Measurements from ENCODE around the gene LPP.

LPP gene

DNA sequence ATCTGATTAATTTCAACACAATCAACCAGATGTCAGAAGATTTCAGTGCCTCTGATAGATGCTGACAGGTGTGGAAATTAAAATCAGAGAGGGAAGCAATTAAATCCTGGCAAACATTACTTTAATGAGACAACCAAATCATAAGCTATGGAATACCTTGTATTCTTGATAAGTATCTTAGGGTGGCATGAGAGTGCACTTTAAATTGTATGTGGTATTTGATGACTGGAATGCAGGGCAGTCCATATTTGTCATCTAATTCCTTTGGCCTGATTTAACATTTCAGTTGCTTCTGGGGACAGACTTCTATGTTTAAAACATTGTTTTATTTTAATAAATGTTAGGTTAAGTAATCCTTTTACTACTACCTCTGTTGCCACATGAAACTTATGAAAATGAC is 184.1 kb downstream of the LPP start:
- DNase-seq (ENCODE audit: extremely low spot score), result no peak
- TF ChIP-seq, protein P1, sequence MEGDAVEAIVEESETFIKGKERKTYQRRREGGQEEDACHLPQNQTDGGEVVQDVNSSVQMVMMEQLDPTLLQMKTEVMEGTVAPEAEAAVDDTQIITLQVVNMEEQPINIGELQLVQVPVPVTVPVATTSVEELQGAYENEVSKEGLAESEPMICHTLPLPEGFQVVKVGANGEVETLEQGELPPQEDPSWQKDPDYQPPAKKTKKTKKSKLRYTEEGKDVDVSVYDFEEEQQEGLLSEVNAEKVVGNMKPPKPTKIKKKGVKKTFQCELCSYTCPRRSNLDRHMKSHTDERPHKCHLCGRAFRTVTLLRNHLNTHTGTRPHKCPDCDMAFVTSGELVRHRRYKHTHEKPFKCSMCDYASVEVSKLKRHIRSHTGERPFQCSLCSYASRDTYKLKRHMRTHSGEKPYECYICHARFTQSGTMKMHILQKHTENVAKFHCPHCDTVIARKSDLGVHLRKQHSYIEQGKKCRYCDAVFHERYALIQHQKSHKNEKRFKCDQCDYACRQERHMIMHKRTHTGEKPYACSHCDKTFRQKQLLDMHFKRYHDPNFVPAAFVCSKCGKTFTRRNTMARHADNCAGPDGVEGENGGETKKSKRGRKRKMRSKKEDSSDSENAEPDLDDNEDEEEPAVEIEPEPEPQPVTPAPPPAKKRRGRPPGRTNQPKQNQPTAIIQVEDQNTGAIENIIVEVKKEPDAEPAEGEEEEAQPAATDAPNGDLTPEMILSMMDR (IDR thresholded peaks at IDR 0.05; ENCODE audit: control extremely low read depth, extremely low read depth, low read depth, missing control alignments), result no peak
- CTCF ChIA-PET, result no interaction called here
- POLR2A ChIA-PET, result no interaction called here

DNA sequence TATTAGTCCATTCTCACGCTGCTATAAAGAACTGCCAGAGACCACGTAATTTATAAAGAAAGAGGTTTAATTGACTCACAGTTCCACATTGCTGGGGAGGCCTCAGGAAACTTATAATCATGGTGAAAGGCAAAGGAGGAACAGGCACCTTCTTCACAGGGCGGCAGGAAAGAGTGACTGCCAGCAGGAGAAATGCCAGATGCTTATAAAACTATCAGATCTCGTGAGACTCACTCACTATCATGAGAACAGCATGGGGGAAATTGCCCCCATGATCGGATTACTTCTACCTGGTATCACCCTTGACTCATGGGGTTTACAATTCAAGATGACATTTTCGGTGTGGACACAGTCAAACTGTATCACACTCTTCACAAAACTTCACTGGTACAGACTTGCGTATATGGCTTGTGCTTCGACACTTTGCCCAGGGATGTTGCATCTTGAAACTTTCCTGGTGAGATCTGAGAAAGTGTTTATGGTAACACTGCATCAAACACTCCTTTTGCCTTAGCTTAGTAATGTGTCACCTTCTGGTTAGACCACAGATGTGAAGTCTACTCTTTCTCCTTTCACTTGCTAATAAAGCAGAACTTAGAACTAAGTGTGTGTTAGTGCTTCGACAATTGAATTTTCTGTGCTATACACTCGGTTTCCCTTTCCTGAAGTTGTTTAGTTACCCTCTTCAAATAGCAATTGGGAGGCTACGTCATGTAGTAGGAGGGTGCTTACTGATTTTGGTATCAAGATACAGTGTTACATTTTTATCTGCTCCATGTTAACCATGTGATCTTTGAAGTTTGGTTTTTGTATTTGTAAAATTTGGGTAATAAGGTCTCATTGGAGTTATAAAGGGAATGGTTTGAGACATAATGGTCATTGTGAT is 185.7 kb downstream of the LPP start:
- POLR2A ChIA-PET, result no interaction called here
- CTCF ChIA-PET, result interaction anchor here (1.4 kb wide), 1 partner anchor 601 kb away, joined by 3 read pairs; no protein-coding TSS in a partner anchor

DNA sequence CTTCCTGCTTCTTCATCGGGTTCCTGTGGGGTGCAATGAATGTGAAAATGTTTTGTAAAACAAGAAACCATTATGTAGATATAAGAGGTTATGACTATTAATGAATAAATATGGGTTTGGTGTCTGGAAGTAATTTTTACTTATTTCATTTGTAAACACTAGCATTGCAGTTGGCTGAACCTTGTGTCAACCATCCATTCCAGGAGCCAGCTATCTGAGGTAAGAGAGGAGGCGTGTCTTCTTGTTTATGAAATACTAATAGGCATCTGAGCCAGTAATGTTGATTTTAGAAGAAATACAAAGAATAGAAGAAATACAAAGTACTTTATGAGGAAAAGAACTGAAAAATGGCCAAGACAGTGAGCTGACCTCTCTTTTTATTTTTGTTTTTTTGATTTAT is 187.5 kb downstream of the LPP start:
- ChIA-PET CTCF (interaction anchor here (1.5 kb wide), 1 partner anchor 27 kb away, joined by 3 read pairs; no protein-coding TSS in a partner anchor), POLR2A (no interaction called here)
- no peak for DNase-seq (ENCODE audit: extremely low spot score)
- TF ChIP-seq, protein P1 (IDR thresholded peaks at IDR 0.05; ENCODE audit: control extremely low read depth, extremely low read depth, low read depth, missing control alignments), result no peak

More for the DNA sequence above, 185.7 kb downstream of the LPP start:
- no peak for DNase-seq (ENCODE audit: extremely low spot score)
- TF ChIP-seq, protein P1 (IDR thresholded peaks at IDR 0.05; ENCODE audit: control extremely low read depth, extremely low read depth, low read depth, missing control alignments), result no peak

DNA sequence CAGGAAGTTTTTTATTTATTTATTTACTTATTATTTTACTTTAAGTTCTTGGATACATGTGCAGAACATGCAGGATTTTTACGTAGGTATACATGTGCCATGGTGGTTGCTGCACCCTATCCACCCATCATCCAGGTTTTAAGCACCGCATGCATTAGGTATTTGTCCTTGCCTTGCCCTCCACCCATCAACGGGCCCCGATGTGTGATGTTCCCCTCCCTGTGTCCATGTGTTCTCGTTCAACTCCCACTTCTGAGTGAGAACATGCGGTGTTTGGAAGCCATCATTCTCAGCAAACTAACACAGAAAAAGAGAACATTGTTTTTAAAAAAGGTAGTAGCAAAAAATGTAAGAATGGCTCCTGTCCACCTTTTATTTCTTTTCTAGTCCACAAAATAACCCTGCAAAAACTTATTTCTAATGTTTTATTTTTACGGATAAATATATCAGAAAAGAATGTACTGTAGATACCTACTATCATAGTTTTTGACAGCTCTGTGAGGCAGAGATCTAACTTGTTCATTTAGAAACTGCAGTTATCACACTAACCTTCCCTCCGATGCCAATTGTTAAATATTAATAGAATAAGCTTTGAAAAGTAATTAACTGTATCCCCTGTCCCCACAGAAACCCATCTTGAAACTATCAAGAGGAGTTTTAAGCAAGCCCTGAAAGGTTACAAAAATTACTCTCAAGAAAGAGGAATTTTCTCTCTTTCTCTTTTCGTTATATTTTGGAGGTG is 189.2 kb downstream of the LPP start:
- TF ChIP-seq, protein P1 (IDR thresholded peaks at IDR 0.05; ENCODE audit: control extremely low read depth, extremely low read depth, low read depth, missing control alignments), result no peak
- ChIA-PET CTCF (interaction anchor here (1.2 to 1.5 kb wide), 2 partner anchors 28 to 94 kb away, joined by 3 read pairs; no protein-coding TSS in a partner anchor), POLR2A (no interaction called here)
- DNase-seq (ENCODE audit: extremely low spot score), result no peak

DNA sequence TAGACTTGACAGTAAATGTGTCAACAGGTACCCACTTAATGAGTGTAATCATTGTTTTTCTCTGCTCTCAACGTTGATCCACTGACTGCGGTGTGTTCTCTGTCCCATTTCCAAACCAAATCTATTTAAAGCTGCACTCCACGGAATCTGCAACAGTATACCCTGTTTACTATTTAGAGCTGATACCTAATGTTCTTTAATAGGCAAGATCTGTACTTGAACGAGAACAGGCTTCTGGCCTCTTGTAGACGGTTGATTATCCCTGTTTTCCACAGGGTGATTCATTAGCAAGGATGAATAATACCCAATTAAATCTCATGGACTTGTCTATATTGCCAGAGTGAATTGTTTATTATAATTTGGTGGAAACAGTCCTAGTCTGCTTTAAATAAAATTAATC is 189.9 kb downstream of the LPP start:
- CTCF ChIA-PET, result no interaction called here
- DNase-seq (ENCODE audit: extremely low spot score), result no peak
- TF ChIP-seq, protein P1 (IDR thresholded peaks at IDR 0.05; ENCODE audit: control extremely low read depth, extremely low read depth, low read depth, missing control alignments), result no peak
- POLR2A ChIA-PET, result no interaction called here

DNA sequence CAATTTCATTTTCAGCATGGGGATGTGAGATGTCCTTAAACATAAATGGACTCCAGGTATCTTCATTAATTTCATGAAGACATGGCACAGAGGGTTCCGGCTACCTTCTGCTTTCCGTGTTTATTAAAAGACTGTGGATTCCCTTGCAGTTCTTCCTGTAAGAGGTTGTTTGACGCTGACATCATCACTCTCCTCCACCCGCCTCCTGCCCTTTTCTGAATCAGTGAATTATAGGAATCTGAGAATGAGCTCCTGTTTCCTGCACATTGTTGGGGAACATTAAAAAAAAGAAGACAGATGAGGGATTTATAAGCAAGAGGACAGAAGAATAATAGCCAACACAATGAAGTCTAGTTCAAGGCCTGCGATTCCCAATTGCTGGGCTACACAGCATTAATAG is 191.3 kb downstream of the LPP start:
- TF ChIP-seq, protein P1 (IDR thresholded peaks at IDR 0.05; ENCODE audit: control extremely low read depth, extremely low read depth, low read depth, missing control alignments), result no peak
- ChIA-PET CTCF (interaction anchor here (1.0 kb wide), 1 partner anchor 17 kb away, joined by 4 read pairs; no protein-coding TSS in a partner anchor), POLR2A (no interaction called here)
- no peak for DNase-seq (ENCODE audit: extremely low spot score)
